HG03103 (cell line): ENCODE measurements around the gene SLK.

Experiments
- ATAC-seq: cut with Tn5 transposase; IDR thresholded peaks from one replicate; pipeline ENCODE4 v1.9.1; 2021; ENCODE audit warnings: low read depth; ENCODE audit not compliant: unreplicated experiment

SLK gene

DNA sequence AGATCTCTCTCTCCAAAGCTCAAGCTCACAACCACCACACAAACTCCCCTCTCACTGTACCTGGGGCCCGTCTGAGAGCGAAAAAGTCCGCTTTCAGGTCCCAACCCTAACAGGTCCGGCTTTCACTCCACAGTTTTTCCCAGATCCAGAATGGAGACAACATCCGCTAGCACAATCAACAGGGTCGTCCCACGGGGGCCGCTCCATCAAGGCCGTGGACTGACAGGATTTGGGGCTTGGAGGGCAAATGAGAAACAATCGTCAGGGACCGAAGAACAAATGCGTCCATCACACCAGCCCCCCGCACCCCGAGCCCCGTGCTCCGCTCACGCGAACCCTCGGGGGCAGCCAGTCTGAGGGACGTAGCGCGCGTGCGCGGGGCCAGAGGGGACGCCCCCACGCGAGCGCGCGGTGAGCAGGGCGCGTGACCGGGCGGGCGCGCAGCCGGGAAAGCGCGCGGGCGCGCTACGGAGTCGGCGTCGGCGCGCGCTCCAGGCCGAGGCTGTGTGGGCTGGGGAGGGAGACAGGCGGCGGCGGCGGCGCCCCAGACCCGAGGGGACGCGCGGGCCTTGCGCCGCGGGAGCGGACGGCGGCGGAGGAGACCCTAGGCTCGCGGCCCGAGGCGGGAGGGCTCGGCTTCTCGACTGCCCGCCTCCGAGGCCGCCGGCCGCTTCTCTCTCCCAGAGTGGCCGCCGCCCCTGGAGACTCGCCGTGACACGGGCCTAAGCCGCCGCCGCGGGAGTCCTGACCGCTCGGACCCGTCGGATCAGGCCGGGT lies at the start of gene SLK:
Gene SLK, plus strand, starts transcription at position 470 of the 777 bp plus-strand sequence. CDS start 606 bp downstream, outside the sequence.
- ATAC-seq, result peak; percentile 70

GRCh38 chr10:103917302-103918052 lies 49.5 kb upstream of the SLK start:
- ATAC-seq, result peak; percentile 13

- peak; percentile 92 for ATAC-seq
Observed at GRCh38 chr10:103918053-103918846, 48.7 kb upstream of the SLK start, which contains the start of gene STN1. Gene STN1, minus strand, starts transcription at chr10:103918184. Its CDS starts 590 bp downstream, at chr10:103917594.

DNA sequence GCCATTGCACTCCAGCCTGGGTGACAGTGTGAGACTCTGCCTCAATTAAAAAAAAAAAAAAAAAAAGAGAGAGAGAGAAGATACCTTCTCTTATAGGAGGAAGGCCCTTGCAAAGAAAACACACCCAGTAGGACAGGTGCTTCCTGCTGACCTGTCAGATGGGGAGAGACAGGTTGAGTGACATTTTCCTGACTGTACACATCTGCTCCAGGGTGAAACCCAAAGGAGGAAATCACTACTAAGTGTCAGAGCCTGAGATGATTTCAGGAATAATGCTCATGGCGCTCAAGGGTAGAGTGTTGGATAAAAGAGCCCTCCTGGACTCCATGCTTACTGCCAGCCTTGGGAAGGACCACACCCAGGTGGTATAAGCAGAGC lies 47.3 kb upstream of the SLK start:
- ATAC-seq, result no peak

DNA sequence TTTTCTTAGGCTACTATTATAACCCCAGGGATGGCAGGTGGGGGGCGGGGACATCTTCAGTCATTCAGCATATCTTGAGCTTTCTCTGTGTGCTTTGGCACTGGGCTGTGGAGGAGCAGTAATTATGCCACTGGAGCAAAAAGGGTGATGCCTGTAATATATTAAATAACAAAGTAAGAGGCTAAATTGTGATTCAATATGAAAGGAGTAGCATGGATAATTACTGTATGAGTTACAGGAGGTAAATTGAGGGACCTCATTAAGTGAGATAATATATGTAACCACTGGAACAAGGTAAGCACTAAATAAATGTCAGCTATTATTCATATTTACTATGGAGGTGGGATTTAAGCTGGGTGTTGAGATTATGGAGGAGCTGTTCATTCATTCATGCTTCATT lies 45.7 kb upstream of the SLK start:
- no peak for ATAC-seq

GRCh38 chr10:103921750-103922195 lies 45.2 kb upstream of the SLK start:
- no peak for ATAC-seq

DNA sequence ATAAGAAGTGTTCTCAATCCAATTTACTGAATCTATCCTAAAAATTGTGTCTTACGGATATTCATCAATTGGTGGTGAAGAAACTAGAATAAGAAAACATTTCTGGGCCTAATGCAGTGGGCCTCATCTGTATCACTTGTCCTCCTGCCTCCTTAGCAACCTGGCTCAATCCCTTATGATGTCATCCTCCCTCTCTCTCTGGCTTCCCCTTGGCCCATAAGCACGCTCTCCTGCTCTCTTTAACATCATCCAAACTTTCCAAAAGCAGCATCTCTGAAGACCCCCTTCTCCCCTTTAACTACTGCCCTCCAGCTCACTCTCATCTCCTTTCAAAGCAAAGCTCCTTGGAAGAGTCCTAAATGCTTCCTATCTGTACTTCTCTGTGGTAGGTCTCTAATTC lies 44.3 kb upstream of the SLK start:
- ATAC-seq, result no peak

DNA sequence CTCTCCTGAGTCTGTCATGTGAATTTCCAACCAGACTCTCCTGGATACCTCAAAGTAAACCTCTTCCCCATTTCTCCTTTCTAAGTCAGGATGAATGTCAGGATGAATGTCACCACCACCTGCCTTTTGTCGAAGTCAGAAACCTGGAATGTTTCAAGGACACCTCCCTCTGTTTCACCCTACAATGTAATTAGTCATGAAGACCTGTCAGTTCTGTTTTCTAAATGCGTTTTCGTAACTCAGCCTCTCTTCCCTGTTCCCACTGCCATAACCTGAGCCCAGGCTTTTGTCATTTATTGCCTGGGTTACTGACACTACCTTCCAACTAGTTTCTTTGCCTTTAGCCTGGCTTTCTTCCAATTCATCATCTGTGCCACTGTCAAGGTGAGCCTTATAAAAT lies 43.4 kb upstream of the SLK start:
- ATAC-seq, result no peak

- no peak for ATAC-seq
Observed at GRCh38 chr10:103925591-103925990, 41.3 kb upstream of the SLK start.

GRCh38 chr10:103926722-103927319 lies 40.1 kb upstream of the SLK start:
- no peak for ATAC-seq

DNA sequence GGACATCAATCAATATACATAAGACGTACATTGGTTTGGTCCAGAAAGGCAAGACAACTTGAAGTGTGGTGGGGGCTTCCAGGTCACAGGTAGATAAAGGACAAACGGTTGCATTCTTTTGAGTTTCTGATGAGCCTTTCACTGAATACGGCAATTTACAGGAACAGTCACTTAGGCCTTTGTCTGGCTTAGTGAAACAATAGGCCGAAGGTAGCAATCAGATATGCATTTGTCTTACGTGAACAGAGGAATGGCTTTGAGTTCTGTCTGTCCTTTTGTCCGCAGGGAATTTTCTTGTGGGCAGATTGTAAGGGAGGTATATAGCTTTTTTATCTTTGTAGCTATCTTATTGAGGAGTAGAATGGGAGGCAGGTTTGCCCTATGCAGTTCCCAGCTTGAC lies 38.2 kb upstream of the SLK start:
- ATAC-seq, result no peak

GRCh38 chr10:103929381-103929921 lies 37.5 kb upstream of the SLK start:
- ATAC-seq, result no peak

GRCh38 chr10:103930449-103930848 lies 36.5 kb upstream of the SLK start:
- no peak for ATAC-seq

DNA sequence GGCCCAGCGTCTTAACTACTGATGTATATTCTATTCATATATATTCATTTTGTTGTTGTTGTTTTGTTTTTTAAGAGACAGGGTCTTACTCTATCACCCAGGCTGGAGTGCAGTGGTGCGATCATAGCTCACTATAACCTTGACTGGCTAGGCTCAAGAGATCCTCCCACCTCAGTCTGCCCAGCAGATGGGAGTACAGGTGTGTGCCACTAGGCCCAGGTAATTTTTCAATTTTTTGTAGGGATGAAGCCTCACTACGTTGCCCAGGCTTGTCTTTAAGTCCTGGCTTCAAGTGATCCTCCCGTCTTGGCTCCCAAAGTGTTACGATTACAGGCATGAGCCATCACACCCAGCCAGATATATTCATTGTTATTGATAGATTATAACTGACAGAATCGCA lies 36.1 kb upstream of the SLK start:
- no peak for ATAC-seq

DNA sequence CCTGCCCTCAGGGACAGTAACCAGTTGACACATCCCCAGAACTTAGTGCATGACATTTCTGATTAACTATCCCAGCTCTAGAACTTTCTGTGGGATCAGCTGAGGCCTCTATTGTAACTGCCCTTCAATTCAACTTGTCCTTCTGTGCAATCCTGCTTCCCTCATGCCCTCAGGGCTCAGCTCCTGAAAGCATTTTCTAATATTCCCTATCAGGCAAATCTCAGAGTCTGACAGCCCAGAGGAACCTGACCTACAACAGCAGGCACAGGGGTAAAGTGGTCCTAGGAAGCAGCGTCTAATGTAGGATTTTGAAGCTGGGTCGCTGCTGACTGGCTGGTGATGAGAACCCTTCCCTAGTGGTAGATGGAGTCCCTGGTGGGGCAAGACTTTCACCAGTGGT lies 35.3 kb upstream of the SLK start:
- ATAC-seq, result no peak

- ATAC-seq, result no peak
Observed at GRCh38 chr10:103932271-103932670, 34.7 kb upstream of the SLK start.

DNA sequence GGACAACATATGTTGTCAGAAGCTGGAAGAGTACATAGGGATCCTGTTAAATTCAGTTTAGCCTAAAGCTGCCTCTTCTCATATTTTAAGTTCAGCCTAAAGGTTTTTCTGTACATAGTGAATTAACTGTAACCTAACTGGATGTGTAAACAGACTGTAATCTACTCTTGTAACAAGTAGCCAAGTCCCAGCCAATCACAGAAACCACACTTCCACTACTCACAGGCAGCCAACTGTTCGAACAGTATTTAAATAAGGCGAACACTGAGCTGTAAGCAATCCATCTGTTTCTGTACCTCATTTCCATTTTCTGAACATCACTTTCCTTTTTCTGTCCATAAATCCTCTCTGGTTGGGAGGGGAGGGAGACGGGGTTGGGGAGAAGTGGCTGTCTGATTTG lies 34.0 kb upstream of the SLK start:
- ATAC-seq, result no peak

- ATAC-seq, result no peak
Observed at GRCh38 chr10:103933557-103934121, 33.3 kb upstream of the SLK start.

DNA sequence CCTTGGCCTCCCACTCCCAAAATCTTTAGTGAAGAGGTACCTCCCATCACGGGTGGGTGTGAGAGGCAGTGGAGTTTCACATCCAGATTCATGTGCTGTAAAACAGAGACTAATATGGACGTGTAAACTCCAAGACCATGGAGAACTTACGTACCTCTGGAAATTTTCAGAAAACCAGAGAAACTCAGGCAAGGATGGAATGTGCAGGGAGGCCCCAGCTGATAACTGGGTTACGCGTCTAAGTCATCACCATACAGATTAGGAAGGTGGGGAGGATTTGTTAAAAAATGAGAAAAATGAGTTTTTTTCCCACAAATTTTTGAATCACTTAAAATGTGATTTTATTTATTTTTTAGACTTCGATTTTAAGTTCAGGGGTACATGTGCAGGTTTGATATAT lies 32.6 kb upstream of the SLK start:
- no peak for ATAC-seq

GRCh38 chr10:103936022-103936421 lies 30.9 kb upstream of the SLK start:
- no peak for ATAC-seq
